Gastroesophageal sphincter (tissue), 4 donors: ENCODE measurements around the gene HEPACAM. TPM values are rescaled to one million over a fixed set of nuclear protein-coding genes. Genes with fewer than 3 reads are reported as not detected.

ENCODE experiments used
- ATAC-seq: fragments of 150-250 bp; one replicate; pipeline ENCODE4 v1.9.1; 2016; ENCODE audit warnings: mild to moderate bottlenecking, moderate library complexity
- H3K27ac ChIP-seq, 4 donors: fragments of 200-600 bp; sonication (generic) in 3 of 4; 1 replicate in 3 of 4; 2 replicates in 1 of 4; pipeline ENCODE4 v1.5.1; 2016 to 2019
- H3K27me3 ChIP-seq: fragments of 200-600 bp; sonication (generic); one replicate; pipeline ENCODE4 v1.5.1; 2019
- H3K36me3 ChIP-seq, 2 donors: fragments of 200-600 bp; sonication (generic); one replicate each; pipeline ENCODE4 v1.5.1; 2019; ENCODE audit warnings: control low read depth in 1 of 2
- H3K4me1 ChIP-seq, 3 donors: fragments of 200-600 bp; sonication (generic); 1 replicate in 2 of 3; 2 replicates in 1 of 3; pipeline ENCODE4 v1.5.1; 2016 to 2019; ENCODE audit warnings: control low read depth in 2 of 3
- H3K4me3 ChIP-seq, 2 donors: fragments of 200-600 bp; sonication (generic); one replicate each; pipeline ENCODE4 v1.5.1; 2019; ENCODE audit warnings: mild to moderate bottlenecking in 1 of 2, moderate library complexity in 1 of 2
- H3K9me3 ChIP-seq, 3 donors: fragments of 200-600 bp; sonication (generic); one replicate each; pipeline ENCODE4 v1.5.1; 2017 to 2019; ENCODE audit warnings: control low read depth in 2 of 3
- CTCF ChIP-seq, 4 experiments: fragments of 200-600 bp in 2 of 4; fragments of 450-650 bp in 2 of 4; sonication (generic) in 1 of 4; IDR thresholded peaks; one replicate each; pipeline ENCODE4 v1.5.1; 2017 to 2019; ENCODE audit warnings: antibody characterized with exemption in 4 of 4, mild to moderate bottlenecking in 2 of 4, moderate library complexity in 2 of 4
- EP300 ChIP-seq: sonication (generic); formaldehyde crosslinking; IDR thresholded peaks from one replicate; pipeline ENCODE4 v1.6.1; 2017; ENCODE audit warnings: antibody characterized with exemption, mild to moderate bottlenecking
- POLR2A ChIP-seq, 2 donors: fragments of 450-650 bp; IDR thresholded peaks; one replicate each; pipeline ENCODE4 v1.6.1; 2017; ENCODE audit warnings: antibody characterized with exemption in 2 of 2, mild to moderate bottlenecking in 2 of 2, moderate library complexity in 1 of 2
- POLR2AphosphoS5 ChIP-seq: sonication (generic); formaldehyde crosslinking; IDR thresholded peaks from one replicate; pipeline ENCODE4 v1.6.1; 2017; ENCODE audit warnings: antibody characterized with exemption
- WGBS, 2 donors: methylation state at CpG; one replicate each; pipeline ENCODE4 v1.1.5; 2018; ENCODE audit warnings: low coverage in 1 of 2; 5-methylcytosine and 5-hydroxymethylcytosine counted together
- total RNA-seq, 4 donors: library from RNA; depleted of rRNA; stranded (reverse); fragments of >200 nt; gene quantifications; one replicate each; pipeline ENCODE4 v1.1.0, GENCODE V29; 2016

The HEPACAM gene
- total RNA-seq, 4 donors from 2014 or later = 0.31 to 2.1 (median 0.81) TPM; not detected in 1

GRCh38 chr11:124877910-124878758 is 57.7 kb downstream of the HEPACAM start:
- H3K4me3 ChIP-seq = no peak overlapping the region
- no peaks in the 10 kb centered on the region for H3K36me3 ChIP-seq
- H3K27me3 ChIP-seq = peaks cover 19% of the 10 kb centered on the region
- WGBS, 2 donors = 72 to 100% methylated on average over 4 to 5 of the region's 17 CpGs
- H3K9me3 ChIP-seq = no peaks in the 10 kb centered on the region
- H3K4me1 ChIP-seq = peaks cover 0 to 35% (median 3%) of the 10 kb centered on the region in 3 donors
- TF ChIP-seq CTCF (IDR thresholded peaks at IDR 0.05) = no peak
- ATAC-seq = no peak
- peak overlapping the region in 2 of 4 donors; percentile 25 to 92 for H3K27ac ChIP-seq

DNA sequence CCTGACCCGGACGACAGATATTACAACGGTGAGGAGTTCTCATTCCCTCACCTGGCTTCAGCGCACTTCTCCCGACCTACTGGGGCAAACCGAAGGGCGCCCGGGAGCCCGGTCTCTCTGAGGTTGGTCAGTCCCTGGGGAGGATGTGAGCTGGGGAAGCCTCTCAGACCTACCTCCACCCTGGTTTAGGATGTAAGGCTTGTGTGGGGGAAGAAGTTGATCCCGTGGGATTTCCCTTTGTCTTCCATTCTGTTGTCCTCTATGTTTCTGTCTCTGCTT is 58.3 kb downstream of the HEPACAM start:
- no peak for ATAC-seq
- H3K4me3 ChIP-seq = peak overlapping the region in 1 of 2 donors; percentile 67
- peaks cover 25% of the 10 kb centered on the region for H3K27me3 ChIP-seq
- peaks cover 0 to 29% (median 3%) of the 10 kb centered on the region in 3 donors for H3K4me1 ChIP-seq
- H3K27ac ChIP-seq = peak overlapping the region in 3 of 4 donors; percentile 25 to 94 (median 92)
- no peak for TF ChIP-seq EP300
- TF ChIP-seq POLR2A (IDR thresholded peaks at IDR 0.05) = no peak
- TF ChIP-seq POLR2AphosphoS5 = no peak
- no peak for TF ChIP-seq CTCF (IDR thresholded peaks at IDR 0.05)
- WGBS, 2 donors = 54 to 91% methylated on average over 4 to 6 of the region's 10 CpGs
- H3K9me3 ChIP-seq = no peaks in the 10 kb centered on the region
- H3K36me3 ChIP-seq = no peaks in the 10 kb centered on the region

GRCh38 chr11:124876818-124877630 is 58.8 kb downstream of the HEPACAM start:
- Histone ChIP-seq H3K36me3 (no peaks in the 10 kb centered on the region), H3K27me3 (peaks cover 31% of the 10 kb centered on the region), H3K4me3 (peak overlapping the region; percentile 33 to 67), H3K9me3 (no peaks in the 10 kb centered on the region), H3K4me1 (peaks cover 0 to 29% (median 3%) of the 10 kb centered on the region in 3 donors), H3K27ac (peak overlapping the region in 3 of 4 donors; percentile 92 to 94 (median 93))
- no peak for TF ChIP-seq POLR2A (IDR thresholded peaks at IDR 0.05)
- no peak for TF ChIP-seq POLR2AphosphoS5
- TF ChIP-seq EP300 = no peak
- no peak for TF ChIP-seq CTCF (IDR thresholded peaks at IDR 0.05)
- 18 to 40% methylated on average over 13 to 23 of the region's 30 CpGs for WGBS, 2 donors
- no peak for ATAC-seq

DNA sequence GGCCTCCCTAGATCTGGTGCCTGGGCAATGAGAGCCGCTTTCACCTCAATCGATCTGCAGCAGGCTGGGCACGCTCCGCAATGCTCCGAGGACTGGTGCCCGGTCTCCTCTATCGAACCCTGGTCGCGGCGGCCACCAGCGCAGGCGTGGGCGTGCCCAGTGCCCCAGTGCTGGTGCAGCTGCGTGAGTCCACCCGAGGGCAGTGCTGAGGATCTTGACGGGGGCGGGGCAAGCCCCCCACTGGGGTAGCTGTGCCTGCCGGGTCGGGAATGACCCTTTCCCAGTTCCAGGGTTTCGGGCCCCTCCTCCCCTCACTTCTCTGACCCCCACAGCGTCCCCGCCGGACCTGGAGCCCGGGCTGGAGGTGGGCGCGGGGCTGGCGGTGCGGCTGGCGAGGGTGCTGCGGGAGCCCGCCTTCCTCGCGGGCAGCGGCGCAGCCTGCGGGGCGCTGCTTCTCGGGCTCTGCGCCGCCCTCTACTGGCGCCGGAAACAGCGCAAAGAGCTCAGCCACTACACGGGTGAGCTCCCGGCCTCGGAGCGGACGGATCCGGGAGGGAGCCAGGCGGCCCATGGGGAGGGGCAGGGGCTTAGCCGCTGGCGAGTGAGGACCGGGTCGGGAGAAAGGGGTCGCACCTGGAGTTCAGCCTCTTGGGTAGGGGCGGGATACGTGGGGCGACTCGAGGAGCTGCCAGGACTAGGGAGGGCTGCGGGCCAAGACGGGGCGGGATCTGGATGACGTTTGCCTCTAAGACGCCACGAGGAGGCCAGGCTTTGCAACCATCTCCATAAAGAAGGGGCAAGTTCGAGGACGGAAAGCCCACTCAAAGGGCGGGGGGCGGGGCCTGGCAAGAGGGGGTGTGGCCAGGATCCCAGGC is 59.7 kb downstream of the HEPACAM start:
- Histone ChIP-seq H3K36me3 (no peaks in the 10 kb centered on the region), H3K9me3 (no peaks in the 10 kb centered on the region), H3K4me3 (peak overlapping the region; percentile 33 to 67), H3K4me1 (peaks cover 0 to 29% (median 3%) of the 10 kb centered on the region in 3 donors), H3K27ac (peak overlapping the region; percentile 26 to 94 (median 92)), H3K27me3 (peaks cover 39% of the 10 kb centered on the region)
- ATAC-seq = peak; percentile 93
- peak; percentile 70 for TF ChIP-seq POLR2AphosphoS5
- no peak for TF ChIP-seq EP300
- peak in 3 of 4 experiments; percentile 67 to 91 (median 78) for TF ChIP-seq CTCF (IDR thresholded peaks at IDR 0.05)
- peak; percentile 11 to 36 for TF ChIP-seq POLR2A (IDR thresholded peaks at IDR 0.05)
- WGBS, 2 donors = no CpG with 5 or more reads among the region's 69 CpGs
